ENCODE results near the gene CHCHD3. TPM values are rescaled to one million over a fixed set of nuclear protein-coding genes. Genes with fewer than 3 reads are reported as not detected.
"Not testable (repeated sequence)": the region's sequence is repeated elsewhere in the genome, so short reads cannot be mapped to it uniquely, and the experiment has no call there.

CHCHD3 gene
- total RNA-seq, 3 donors from 2014 or later, result 80.7 to 101 (median 92.0) TPM

- H3K9me3 Mint-ChIP-seq, result no peaks in the 10 kb centered on the region
- no peak for DNase-seq
- H3K27me3 Mint-ChIP-seq (ENCODE audit: low read depth), result no peaks in the 10 kb centered on the region
- peaks cover 7% of the 10 kb centered on the region for H3K4me1 Mint-ChIP-seq (ENCODE audit: low read depth)
- no peak for ATAC-seq
- no peak overlapping the region for H3K4me3 Mint-ChIP-seq
- H3K36me3 Mint-ChIP-seq (ENCODE audit: insufficient read depth), result peaks cover 46% of the 10 kb centered on the region
These were observed 151.0 kb downstream of the CHCHD3 start for GRCh38 chr7:132930881-132931280.

DNA sequence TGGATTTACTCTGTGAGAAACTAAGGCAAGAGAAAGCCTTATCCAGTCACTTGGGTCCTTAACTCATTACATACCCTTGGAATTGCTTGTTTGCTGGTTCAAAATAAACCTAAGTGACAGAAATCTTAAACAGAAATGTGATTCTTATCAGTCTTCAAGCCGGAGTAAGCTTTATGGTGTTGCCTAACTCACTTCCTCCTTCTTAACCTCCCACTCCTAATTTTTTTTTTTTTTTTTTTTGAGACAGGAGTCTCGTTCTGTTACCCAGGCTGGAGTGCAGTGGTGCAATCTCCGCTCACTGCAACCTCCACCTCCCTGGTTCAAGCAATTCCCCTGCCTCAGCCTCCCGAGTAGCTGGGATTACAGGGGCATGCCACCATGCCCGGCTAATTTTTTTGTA, 151.9 kb downstream of the CHCHD3 start:
- H3K4me1 Mint-ChIP-seq (ENCODE audit: low read depth); DNase-seq; H3K4me3 Mint-ChIP-seq; H3K9me3 Mint-ChIP-seq; ATAC-seq; H3K27me3 Mint-ChIP-seq (ENCODE audit: low read depth): not testable (repeated sequence)
- H3K36me3 Mint-ChIP-seq (ENCODE audit: insufficient read depth), result peaks cover 44% of the 10 kb centered on the region

DNA sequence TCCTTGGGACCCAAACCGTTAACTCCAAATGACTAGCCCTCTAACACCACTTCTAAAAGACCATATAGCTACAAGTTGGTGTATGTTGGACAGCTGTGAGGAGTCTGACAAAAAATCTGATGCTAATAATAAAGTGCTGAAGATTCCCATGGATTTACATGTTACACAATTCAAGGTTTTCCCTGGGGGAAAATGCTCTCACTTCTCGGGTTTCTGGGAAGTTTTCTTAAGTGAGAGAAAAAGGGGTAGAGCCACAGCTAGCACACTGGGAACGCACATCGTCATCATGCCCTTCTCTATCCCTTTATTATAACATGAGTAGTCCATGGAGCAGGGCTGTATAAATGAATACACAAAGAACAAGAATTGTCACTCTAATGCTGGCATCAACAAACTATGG, 162.1 kb downstream of the CHCHD3 start:
- DNase-seq (no peak), ATAC-seq (no peak)
- no peaks in the 10 kb centered on the region for H3K27me3 Mint-ChIP-seq (ENCODE audit: low read depth)
- no peaks in the 10 kb centered on the region for H3K9me3 Mint-ChIP-seq
- no peaks in the 10 kb centered on the region for H3K4me1 Mint-ChIP-seq (ENCODE audit: low read depth)
- peaks cover 32% of the 10 kb centered on the region for H3K36me3 Mint-ChIP-seq (ENCODE audit: insufficient read depth)
- H3K4me3 Mint-ChIP-seq, result no peak overlapping the region

GRCh38 chr7:132915647-132916046, 166.2 kb downstream of the CHCHD3 start:
- Mint-ChIP-seq H3K36me3 (ENCODE audit: insufficient read depth) (peaks cover 35% of the 10 kb centered on the region), H3K9me3 (no peaks in the 10 kb centered on the region), H3K4me1 (ENCODE audit: low read depth) (no peaks in the 10 kb centered on the region), H3K27me3 (ENCODE audit: low read depth) (no peaks in the 10 kb centered on the region), H3K4me3 (no peak overlapping the region)
- ATAC-seq (no peak), DNase-seq (no peak)

DNA sequence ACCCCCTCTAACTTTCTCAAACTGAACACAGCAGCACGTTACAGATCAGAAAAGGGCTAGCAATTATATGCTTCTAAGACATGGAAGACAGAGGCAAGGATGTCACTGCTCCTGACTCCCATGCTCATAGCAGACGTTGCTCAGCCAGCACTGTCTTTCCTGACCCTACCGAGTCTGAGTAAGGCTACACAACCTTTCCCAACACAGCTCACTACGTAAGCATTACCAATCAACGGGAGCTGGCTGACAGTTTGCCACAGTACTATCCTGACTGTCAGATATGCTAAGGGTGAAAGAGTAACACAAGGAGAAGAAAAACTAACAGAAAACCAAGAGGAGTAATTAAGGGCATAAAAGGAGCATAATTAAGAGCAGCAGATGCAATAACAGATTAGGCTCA, 171.2 kb downstream of the CHCHD3 start:
- no peaks in the 10 kb centered on the region for H3K4me1 Mint-ChIP-seq (ENCODE audit: low read depth)
- ATAC-seq, result no peak
- peaks cover 49% of the 10 kb centered on the region for H3K36me3 Mint-ChIP-seq (ENCODE audit: insufficient read depth)
- DNase-seq, result no peak
- no peak overlapping the region for H3K4me3 Mint-ChIP-seq
- no peaks in the 10 kb centered on the region for H3K27me3 Mint-ChIP-seq (ENCODE audit: low read depth)
- no peaks in the 10 kb centered on the region for H3K9me3 Mint-ChIP-seq

GRCh38 chr7:132907380-132907940, 174.4 kb downstream of the CHCHD3 start:
- H3K9me3 Mint-ChIP-seq, result no peaks in the 10 kb centered on the region
- DNase-seq, result no peak
- H3K27me3 Mint-ChIP-seq (ENCODE audit: low read depth), result no peaks in the 10 kb centered on the region
- H3K36me3 Mint-ChIP-seq (ENCODE audit: insufficient read depth), result peaks cover 54% of the 10 kb centered on the region
- no peak overlapping the region for H3K4me3 Mint-ChIP-seq
- peaks cover 4% of the 10 kb centered on the region for H3K4me1 Mint-ChIP-seq (ENCODE audit: low read depth)
- no peak for ATAC-seq

- peaks cover 50% of the 10 kb centered on the region for H3K36me3 Mint-ChIP-seq (ENCODE audit: insufficient read depth)
- H3K9me3 Mint-ChIP-seq, result no peaks in the 10 kb centered on the region
- DNase-seq, result no peak
- no peak for ATAC-seq
- no peak overlapping the region for H3K4me3 Mint-ChIP-seq
- no peaks in the 10 kb centered on the region for H3K27me3 Mint-ChIP-seq (ENCODE audit: low read depth)
- peaks cover 4% of the 10 kb centered on the region for H3K4me1 Mint-ChIP-seq (ENCODE audit: low read depth)
These were observed 175.6 kb downstream of the CHCHD3 start for GRCh38 chr7:132906193-132906835.

DNA sequence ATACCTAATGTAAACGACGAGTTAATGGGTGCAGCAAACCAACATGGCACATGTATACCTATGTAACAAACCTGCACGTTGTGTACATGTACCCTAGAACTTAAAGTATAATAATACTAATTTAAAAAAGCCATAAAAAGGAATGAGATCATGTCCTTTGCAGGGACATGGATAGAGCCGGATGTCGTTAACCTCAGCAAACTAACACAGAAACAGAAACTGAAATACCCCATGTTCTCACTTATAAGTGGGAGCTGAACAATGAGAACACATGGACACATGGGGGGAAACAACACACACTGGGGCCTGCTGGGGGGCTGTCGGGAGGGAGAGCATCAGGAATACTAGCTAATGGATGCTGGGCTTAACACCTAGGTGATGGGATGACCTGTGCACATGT, 176.8 kb downstream of the CHCHD3 start:
- ATAC-seq; H3K9me3 Mint-ChIP-seq; H3K4me3 Mint-ChIP-seq; H3K27me3 Mint-ChIP-seq (ENCODE audit: low read depth); H3K4me1 Mint-ChIP-seq (ENCODE audit: low read depth); DNase-seq: not testable (repeated sequence)
- H3K36me3 Mint-ChIP-seq (ENCODE audit: insufficient read depth), result peaks cover 47% of the 10 kb centered on the region

GRCh38 chr7:132904209-132904608, 177.7 kb downstream of the CHCHD3 start:
- DNase-seq (no peak), ATAC-seq (peak; percentile 90 to 93)
- H3K9me3 Mint-ChIP-seq, result no peaks in the 10 kb centered on the region
- H3K4me1 Mint-ChIP-seq (ENCODE audit: low read depth), result peaks cover 4% of the 10 kb centered on the region
- peaks cover 48% of the 10 kb centered on the region for H3K36me3 Mint-ChIP-seq (ENCODE audit: insufficient read depth)
- no peaks in the 10 kb centered on the region for H3K27me3 Mint-ChIP-seq (ENCODE audit: low read depth)
- no peak overlapping the region for H3K4me3 Mint-ChIP-seq

DNA sequence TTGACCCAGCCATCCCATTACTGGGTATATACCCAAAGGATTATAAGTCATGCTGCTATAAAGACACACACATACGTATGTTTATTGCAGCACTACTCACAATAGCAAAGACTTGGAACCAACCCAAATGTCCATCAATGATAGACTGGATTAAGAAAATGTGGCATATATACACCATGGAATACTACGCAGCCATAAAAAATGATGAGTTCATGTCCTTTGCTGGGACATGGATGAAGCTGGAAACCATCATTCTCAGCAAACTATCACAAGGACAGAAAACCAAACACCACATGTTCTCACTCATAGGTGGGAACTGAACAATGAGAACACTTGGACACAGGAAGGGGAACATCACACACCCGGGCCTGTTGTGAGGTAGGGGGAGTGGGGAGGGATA, 179.6 kb downstream of the CHCHD3 start:
- not testable (repeated sequence) for H3K9me3 Mint-ChIP-seq; H3K4me1 Mint-ChIP-seq (ENCODE audit: low read depth); ATAC-seq; DNase-seq; H3K27me3 Mint-ChIP-seq (ENCODE audit: low read depth); H3K4me3 Mint-ChIP-seq
- H3K36me3 Mint-ChIP-seq (ENCODE audit: insufficient read depth), result peaks cover 40% of the 10 kb centered on the region

DNA sequence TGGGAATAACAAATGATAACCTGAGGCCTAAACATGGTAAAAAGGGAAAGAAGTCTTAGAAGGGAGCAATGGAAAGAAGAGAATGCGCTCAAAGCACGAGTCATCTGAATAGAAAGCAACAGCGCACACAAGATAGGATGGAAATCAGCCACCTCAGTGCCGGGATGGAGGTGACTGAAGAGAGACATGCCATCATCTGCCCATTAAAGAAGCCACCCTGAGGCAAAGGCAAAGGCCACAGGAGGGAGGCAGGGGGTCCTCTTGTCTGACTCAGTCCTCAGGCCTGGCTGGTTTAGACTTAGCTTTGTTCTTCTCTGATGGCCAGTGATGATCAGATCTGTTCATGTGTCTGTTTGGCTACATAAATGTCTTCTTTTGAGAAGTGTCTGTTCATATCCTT, 180.6 kb downstream of the CHCHD3 start:
- DNase-seq (no peak), ATAC-seq (no peak)
- H3K36me3 Mint-ChIP-seq (ENCODE audit: insufficient read depth), result peaks cover 44% of the 10 kb centered on the region
- no peaks in the 10 kb centered on the region for H3K27me3 Mint-ChIP-seq (ENCODE audit: low read depth)
- no peaks in the 10 kb centered on the region for H3K9me3 Mint-ChIP-seq
- peaks cover 4% of the 10 kb centered on the region for H3K4me1 Mint-ChIP-seq (ENCODE audit: low read depth)
- no peak overlapping the region for H3K4me3 Mint-ChIP-seq

GRCh38 chr7:132899833-132900232, 182.1 kb downstream of the CHCHD3 start:
- no peak for DNase-seq
- Mint-ChIP-seq H3K27me3 (ENCODE audit: low read depth) (no peaks in the 10 kb centered on the region), H3K4me3 (no peak overlapping the region), H3K9me3 (no peaks in the 10 kb centered on the region), H3K4me1 (ENCODE audit: low read depth) (peaks cover 4% of the 10 kb centered on the region), H3K36me3 (ENCODE audit: insufficient read depth) (peaks cover 38% of the 10 kb centered on the region)
- ATAC-seq, result no peak

GRCh38 chr7:132898641-132899175, 183.2 kb downstream of the CHCHD3 start:
- H3K4me1 Mint-ChIP-seq (ENCODE audit: low read depth); ATAC-seq; H3K4me3 Mint-ChIP-seq; H3K27me3 Mint-ChIP-seq (ENCODE audit: low read depth); DNase-seq; H3K9me3 Mint-ChIP-seq: not testable (repeated sequence)
- H3K36me3 Mint-ChIP-seq (ENCODE audit: insufficient read depth), result peaks cover 31% of the 10 kb centered on the region

- peaks cover 7% of the 10 kb centered on the region for H3K9me3 Mint-ChIP-seq
- no peaks in the 10 kb centered on the region for H3K27me3 Mint-ChIP-seq (ENCODE audit: low read depth)
- DNase-seq (no peak), ATAC-seq (no peak)
- peaks cover 26% of the 10 kb centered on the region for H3K36me3 Mint-ChIP-seq (ENCODE audit: insufficient read depth)
- H3K4me3 Mint-ChIP-seq, result no peak overlapping the region
- no peaks in the 10 kb centered on the region for H3K4me1 Mint-ChIP-seq (ENCODE audit: low read depth)
These were observed 184.7 kb downstream of the CHCHD3 start for GRCh38 chr7:132897093-132897687.

DNA sequence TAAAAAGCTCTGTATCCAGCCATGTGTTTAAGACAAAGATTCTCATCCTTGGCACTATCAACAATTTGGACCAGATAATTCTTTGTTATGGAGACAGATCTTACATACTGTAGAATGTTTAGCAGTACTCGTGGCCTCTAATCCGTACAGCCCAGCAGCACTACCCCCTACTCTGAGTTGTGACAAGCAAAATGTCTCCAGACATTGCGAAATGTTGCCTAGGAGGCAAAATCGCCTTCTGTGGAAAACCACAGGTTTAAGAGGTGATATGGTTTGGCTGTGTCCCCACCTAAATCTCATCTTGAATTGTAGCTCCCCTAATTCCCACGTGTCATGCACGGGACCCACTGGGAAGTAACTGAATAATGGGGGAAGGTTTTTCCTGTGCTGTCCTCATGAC, 186.7 kb downstream of the CHCHD3 start:
- no peaks in the 10 kb centered on the region for H3K27me3 Mint-ChIP-seq (ENCODE audit: low read depth)
- DNase-seq (no peak), ATAC-seq (no peak)
- no peak overlapping the region for H3K4me3 Mint-ChIP-seq
- H3K36me3 Mint-ChIP-seq (ENCODE audit: insufficient read depth), result peaks cover 27% of the 10 kb centered on the region
- H3K9me3 Mint-ChIP-seq, result peaks cover 7% of the 10 kb centered on the region
- H3K4me1 Mint-ChIP-seq (ENCODE audit: low read depth), result no peaks in the 10 kb centered on the region
